ENCODE measurements around the gene DEFB108B.
"Not testable (repeated sequence)": the region's sequence is repeated elsewhere in the genome, so short reads cannot be mapped to it uniquely, and the experiment has no call there.

The DEFB108B gene

DNA sequence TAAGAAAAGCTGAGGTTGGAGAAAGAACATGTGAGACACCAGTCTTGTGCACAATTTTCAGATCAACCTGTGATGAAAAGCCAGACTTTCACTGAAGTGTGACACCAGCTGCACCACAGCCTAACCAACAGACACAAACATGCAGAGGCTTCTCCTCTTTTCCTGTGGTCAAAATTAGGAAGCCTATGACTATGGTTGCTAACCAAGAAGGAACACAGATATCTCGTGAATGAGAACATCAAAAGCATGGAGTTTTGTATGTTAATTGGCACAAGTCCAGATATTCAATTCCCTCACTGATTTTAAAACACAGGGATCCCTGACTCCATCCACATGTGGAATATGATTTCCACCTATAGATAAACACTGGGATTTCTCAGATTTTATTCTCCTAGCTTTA is 11.5 kb upstream of the DEFB108B start:
- not testable (repeated sequence) for DNase-seq

DNA sequence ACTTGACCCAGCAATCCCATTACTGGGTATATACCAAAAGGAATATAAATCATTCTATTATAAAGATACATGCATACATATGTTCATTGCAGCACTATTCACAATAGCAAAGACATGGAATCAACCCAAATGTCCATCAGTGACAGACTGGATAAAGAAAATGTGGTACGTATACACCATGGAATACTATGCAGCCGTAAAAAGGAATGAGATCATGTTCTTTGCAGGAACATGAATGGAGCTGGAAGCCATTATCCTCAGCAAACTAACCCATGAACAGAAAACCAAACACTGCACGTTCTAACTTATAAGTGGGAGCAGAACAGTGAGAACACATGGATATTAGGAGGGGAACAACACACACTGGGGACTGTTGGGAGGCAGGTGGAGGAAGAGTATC is 3.8 kb upstream of the DEFB108B start:
- DNase-seq, result not testable (repeated sequence)

DNA sequence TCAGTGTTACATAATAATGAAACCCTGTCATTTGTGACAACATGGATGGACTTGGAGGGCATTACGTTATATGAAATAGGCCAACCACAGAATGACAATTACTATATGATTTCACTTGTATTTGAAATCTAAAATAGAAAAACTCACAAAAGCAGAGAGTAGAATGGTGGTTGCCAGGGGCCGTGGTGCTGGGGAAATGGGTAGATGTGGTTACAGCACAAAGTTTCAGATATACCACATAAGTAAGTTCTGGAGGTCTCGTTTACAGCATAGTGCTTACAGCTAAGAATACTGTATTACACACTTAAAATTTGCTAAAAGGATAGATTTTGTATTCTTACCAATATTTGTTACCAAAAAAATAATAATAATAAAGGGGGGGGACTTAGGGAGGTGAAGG is 3.3 kb upstream of the DEFB108B start:
- DNase-seq, result not testable (repeated sequence)

DNA sequence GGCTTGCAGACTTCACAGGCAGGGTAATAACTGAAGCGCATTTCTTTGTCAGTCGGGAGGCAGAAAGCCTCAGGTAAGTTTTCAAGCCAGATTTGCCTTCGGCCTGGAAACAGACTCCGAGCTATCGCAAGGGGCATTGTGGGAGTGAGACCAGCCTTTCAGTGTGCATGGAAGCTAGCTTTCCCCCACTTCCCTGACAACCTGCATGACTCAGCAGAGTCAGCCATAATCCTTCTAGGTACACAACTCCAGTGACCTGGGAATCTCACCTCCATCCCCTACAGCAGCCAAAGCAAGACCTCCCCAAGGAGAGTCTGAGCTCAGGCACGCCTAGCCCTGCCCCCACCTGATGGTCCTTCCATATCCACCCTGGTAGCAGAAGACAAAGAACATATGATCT is 9.7 kb downstream of the DEFB108B start:
- DNase-seq, result not testable (repeated sequence)

DNA sequence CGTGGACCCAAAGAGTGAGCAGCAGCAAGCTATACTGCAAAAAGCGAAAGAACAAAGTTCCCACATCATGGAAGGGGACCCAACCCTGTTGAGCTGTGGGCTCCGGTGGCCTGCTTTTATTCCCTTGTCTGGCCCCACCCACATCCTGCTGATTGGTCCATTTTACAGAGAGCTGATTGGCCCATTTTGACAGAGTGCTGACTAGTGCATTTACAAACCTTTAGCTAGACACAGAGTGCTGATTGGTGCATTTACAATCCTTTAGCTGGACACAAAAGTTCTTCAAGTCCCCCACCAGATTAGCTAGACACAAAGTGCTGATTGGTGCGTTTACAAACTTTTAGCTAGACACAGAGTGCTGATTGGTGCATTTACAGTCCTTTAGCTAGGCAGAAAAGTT is 10.4 kb downstream of the DEFB108B start:
- DNase-seq, result not testable (repeated sequence)

DNA sequence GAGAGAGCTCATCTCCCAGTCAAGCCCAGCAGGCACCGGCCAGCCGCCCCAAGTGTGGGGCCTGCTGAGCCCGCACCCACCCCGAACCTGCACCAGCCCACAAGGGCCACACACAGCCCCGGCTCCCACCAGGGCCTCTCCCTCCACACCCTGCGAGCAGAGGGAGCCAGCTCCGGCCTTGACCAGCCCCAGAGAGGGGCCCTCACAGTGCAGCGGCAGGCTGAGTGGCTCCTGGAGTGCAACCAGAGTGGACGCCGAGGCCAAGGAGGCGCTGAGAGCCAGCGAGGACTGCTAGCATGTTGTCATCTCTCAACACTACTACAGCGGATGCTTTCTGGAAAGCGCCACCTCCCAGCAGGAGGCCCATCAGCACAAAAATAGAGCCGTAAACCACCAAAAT is 10.9 kb downstream of the DEFB108B start:
- no peak for DNase-seq

DNA sequence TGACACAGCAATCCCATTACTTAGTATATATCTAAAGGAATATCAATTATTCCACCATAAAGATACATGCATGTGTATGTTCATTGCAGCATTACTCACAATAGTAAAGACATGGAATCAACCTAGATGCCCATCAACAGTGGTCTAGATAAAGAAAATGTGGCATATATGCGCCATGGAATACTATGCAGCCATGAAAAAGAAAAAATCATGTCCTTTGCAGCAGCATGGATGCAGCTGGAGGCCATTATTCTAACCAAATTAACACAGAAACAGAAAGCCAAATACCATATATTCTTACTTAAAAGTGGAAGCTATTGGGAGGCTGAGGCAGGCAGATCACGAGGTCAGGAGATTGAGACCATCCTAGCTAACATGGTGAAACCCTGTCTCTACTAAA is 20.9 kb downstream of the DEFB108B start:
- DNase-seq, result not testable (repeated sequence)

DNA sequence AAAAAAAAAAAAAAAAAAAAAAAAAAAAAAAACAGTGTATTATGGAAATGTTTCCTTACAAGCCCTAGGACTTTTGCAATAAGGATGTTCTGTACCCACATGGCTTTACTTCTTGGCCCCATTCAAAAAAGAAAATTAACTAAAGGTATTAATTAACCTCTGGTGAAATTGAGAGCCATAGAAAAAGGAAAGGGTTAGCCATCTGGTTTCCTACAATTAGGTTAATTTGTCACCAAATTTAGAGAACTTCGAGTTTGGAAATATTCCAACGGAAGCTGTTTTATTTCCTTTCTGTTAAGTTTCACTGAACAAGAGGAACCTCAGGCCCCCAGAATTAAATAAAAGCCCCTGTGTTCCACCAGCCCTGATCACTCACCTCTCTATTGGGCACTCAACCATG is 22.9 kb downstream of the DEFB108B start:
- not testable (repeated sequence) for DNase-seq

DNA sequence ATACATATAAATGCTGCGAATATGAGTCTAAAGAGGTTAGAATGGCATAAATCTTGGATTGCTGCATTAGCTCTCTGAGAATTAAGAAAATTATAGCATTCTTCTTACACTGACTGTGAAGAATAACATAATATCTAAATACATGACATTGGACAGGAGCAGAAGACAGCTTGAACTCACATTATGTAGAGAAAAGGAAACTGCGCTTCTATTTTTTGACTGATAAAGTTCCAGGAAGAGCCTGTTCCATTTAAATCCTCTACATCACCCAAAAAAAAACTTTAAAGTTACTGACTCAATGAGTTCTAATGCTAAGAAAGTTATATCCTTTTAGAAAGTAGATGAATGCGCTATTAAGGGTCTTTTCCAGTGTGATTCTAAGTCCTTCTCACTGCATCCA is 27.8 kb downstream of the DEFB108B start:
- DNase-seq, result not testable (repeated sequence)

DNA sequence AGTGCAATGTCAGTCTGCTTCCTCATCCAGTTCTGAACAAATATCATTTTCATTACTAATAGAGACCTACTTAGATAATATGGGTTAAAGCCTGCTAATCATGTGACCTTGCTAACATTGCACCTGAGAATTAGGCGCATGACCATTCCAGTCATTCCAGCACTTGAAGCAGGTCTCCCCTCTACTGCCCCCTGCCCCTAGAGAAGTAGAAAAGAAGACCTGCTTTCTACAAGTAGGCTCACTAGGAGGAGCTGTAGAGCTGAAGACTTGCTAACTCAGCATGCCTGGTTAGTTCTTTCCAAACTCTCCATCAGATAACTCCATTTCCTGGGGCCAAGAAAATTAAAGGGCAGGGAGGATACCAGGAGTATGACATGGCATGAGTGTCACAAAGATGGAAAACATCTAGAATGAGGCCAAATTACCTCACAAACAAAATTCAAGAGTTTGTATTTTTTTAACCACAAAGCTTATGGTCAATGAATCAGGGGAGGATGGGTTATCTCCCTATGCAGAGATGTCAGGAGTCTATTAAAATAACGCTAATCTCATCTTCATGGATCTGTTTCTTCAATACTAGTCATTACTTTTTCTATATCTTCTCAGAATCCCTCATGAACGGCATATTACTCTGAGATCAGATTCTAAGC is 31.1 kb downstream of the DEFB108B start:
- DNase-seq, result peak; percentile 30

DNA sequence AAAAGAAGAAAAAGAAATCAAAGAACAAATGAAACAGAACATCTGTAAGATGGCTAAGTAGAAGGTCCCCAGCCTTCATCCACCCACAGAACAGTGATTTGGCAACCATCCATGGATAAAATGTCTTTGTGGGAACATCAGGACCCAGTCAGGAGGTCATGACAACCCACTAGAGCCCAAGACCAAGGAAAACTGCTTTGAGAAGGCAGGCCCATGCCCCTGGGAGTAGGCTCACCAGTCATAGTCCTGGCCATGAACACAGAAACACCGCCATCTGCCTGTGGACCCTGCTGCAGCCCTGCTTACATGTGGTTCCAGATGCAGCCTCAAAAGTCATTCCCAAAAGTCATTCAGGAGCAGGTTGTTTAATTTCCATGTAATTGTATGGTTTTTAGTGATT is 34.2 kb downstream of the DEFB108B start:
- not testable (repeated sequence) for DNase-seq

DNA sequence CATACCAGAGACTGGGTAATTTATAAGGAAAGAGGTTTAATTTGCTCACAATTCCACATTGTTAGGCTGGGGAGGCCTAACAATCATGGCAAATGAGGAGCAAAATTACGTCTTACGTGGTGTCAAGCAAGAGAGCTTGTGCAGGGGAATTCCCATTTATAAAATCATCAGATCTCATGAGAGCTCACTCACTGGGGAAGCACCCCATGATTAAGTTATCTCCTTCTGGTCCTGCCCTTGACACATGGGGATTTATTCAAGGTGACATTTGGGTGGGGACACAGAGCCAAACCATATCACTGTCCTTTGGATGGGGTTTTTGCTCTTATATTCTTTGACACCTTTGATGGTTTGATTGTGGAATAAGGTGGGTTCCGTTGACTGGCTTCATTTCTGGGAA is 36.9 kb downstream of the DEFB108B start:
- DNase-seq, result not testable (repeated sequence)

DNA sequence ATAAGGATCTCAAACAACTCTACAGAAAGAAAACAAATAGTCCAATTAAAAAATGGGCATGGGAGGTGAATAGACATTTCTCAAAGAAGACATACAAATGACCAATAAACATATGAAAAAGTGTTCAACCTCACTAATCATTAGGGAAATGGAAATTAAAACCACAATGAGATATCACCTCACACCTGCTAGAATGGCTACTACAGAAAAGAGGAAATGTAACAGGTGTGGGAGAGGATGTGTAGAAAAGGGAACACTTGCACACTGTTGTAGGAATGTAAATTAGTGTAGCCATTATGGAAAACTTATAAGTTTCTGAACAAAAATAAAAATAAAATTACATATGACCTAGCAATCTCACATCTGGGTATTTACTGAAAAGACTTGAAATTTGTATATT is 37.7 kb downstream of the DEFB108B start:
- not testable (repeated sequence) for DNase-seq

DNA sequence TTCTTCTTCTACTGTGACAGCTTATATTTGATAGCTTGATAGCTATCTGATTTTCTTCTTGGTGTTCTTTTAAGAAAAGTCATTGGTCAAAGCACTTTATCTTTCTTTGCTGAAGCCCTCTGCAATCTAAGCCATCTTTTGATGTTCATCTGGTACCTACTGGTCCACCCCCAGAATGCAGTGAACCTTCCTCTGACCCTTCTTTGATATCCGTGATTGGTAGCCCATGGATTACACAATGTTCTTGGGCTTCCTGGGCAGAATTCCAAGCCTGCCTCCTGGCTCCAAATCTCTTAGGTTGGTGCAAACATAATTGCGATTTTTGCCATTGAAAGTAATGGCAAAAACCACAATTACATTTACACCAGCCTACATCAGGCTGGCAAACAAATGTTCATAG is 43.3 kb downstream of the DEFB108B start:
- not testable (repeated sequence) for DNase-seq

DNA sequence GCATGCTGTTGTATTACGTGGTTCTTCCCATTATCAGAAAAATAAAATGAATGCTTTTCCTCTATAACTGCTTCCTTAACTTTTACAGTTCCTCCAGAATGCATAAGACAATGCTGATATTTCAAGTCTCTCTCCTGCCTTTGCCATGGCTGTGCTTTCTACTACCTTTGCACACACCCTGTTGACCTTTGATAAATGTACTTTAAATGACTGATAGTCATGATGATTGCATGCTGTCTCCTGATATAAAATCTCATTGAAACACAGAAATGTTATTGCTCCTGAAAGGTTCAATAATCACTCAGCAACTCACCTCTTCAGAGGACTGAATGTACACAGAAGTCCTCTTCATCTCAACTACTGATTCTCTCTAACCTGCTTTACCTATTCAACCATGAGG is 45.1 kb downstream of the DEFB108B start, which contains the start of gene DEFB131B:
DEFB131B (plus strand) TSS at position 395 of the 400 bp plus-strand sequence; CDS start at position 395, 0 bp downstream.
- not testable (repeated sequence) for DNase-seq

DNA sequence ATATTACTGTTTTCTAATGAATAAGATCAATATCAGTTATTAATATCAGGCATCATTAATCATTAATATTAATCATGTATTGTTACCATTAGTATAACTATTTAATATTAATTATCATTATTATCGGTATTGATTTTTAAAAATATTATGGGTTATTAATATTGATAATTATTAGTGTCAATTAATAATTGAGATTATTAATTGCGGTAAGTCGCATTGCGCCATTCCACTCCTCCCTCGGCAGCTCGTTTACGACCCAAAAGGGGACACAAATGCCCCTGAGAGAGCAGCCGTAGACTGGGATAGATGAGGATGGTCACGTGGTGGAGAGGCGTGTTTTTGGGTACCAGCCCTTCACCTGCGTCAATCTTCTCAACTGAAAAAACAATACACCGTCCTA is 52.8 kb downstream of the DEFB108B start:
- not testable (repeated sequence) for DNase-seq
